Stimulated activated naive CD4-positive, alpha-beta T cell (primary cell): ENCODE results near the gene SPAAR.
"Not testable (repeated sequence)": the region's sequence is repeated elsewhere in the genome, so short reads cannot be mapped to it uniquely, and the experiment has no call there.

Experiments
- DNase-seq, 6 experiments: peaks; one replicate each; lab custom pipeline; 2025; lab: John Stamatoyannopoulos, UW

SPAAR gene

DNA sequence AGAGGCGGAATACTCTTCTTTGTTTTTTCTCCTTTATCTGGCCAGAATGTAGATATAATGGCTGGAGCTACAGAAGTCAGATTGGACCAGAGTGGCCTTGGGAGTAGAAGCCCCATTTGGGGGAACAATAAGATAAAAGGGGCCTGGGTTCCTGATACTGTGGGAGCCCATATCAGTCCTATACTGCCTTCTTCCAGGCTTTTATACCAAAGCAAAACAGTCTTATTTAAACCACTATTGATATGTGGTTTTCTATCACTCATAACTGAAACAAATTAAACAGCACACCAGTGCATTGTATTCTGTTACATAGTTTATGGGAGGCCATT lies 14.3 kb downstream of the SPAAR start:
- no peak for DNase-seq

DNA sequence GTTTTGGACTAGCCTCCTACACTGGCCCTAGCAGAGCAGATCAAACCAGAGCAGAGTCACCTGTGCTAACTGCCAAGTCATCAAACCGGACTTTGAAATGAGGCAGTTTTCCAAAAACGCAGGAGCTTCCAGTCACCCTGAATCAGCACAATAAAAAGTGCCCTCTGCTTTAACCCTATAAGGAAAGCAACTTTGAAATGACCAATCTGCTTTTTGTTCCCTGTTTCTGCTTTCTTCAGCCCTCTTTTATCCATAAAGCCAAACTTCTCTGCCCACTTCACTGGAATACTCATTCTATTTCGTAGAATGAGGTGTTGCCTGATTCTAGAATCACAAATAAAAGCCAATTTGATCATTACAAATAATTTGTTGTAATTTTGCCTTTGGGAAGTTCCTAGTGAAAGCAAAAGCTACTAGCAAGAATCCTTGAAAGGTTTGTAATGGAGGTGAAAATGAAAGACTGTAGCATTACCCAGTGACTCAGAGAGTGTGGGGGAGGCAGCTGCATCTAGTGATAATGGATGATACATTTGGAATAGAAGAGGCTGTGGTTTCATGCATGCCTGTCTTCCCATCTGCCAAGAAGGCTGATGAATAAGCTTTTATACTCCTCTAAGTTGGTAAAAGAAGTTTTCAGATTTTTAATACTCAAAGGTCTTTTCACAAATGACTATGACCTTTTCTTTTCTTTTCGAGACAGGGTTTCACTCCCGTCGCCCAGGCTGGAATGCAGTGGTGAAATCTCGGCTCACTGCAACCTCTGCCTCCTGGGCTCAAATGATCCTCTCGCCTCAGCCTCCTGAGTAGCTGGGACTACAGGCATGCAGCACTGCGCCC lies 14.9 kb downstream of the SPAAR start:
- no peak for DNase-seq

DNA sequence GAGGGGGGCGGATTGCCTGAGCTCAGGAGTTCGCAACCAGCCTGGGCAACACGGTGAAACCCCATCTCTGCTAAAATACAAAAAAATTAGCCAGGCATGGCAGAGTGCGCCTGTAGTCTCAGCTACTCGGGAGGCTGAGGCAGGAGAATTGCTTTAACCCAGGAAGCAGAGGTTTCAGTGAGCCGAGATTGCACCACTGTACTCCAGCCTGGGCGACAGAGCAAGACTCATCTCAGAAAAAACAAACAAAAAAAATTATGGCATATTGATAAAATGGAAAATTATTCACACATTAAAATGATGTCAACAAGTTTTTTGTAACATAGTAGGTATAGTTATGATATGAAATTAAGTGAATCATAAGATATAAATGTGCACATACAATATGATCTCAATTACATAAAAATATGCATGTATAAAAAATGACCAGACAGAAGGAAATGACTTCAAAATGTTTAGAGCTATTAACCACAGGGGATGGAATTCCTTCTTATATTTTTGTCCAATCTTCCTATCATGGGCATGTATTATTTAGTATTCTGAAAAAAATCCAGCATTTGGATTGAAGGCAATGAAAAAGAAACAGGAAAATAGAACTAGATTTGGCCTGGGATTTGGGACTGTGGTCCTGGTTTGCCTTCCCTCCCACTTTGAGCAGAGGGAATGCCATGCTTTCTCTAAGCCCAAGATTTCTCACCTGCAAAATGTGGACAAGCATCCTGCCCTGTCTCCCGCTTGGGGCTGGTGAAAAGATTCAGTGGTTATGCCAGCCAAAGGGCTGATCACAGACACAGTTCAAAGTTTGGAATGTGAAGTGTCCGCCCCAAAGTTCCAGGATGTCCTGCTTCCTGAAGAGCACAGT lies 19.5 kb downstream of the SPAAR start:
- no peak for DNase-seq

DNA sequence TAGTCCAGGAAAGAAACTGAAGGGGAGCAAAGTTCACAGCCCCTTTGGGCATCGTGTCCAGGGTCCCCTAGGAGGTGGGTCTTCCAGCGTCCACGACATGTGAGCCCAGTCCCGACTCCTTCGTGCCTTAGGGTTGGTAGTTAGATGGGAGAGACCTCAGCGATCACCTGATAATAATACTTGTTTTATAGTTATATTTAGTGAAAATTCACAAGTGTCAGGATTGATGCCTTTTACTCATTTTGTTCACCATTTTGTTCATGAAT lies 20.1 kb downstream of the SPAAR start:
- no peak for DNase-seq

DNA sequence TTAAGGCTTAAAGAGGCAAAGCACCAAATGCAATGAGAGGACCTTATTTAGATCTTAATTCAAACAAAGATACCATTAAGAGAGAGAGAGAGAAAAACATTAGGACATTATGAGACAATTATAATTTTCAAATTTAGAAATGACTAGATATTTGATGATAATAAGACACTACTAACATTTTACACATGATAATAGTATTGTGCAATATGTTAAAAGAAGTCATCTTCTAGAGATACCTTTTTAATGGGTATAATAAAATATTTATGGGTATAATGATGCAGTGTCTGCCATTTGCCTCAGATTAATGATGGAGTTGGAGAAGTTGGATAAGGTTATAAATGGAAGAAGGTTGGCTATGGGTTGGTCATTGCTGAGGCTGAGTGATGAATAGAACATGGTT lies 21.2 kb downstream of the SPAAR start:
- DNase-seq = no peak

DNA sequence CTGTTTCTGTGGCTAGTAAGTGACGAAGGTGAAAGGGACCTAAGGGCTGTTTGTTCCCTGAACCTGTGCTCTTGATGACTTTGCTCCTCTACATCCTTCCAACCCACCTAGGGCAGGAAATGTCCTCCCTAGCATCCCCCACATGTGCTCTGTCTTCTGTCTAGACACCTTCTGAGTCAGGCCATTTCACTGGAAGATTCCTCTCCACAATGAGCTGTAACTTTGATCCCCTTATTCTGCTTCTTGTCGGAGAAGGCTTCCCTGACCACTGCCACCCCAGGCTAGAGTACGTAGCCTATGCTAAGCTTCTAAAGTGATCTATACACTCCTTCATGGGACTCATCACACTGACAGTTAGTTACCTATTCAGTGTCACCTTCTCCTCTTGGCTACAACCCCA lies 21.7 kb downstream of the SPAAR start:
- no peak for DNase-seq

DNA sequence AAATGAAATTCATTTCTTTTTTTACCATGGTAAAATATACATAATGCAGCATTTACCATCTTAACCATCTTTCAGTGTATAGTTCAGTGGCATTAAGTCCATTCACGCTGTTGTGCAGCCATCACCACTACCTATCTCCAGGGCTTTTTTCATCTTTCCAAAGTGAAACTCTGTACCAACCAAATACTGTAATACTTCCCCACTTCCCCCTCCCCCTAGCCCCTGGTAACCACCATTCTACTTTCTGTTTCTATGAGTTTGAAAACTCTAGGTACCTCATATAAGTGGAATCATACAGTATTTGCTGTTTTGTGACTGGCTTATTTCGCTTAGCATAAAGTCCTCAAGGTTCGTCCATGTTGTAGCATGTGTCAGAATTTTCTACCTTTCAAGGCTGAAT lies 23.4 kb downstream of the SPAAR start:
- DNase-seq = peak in 1 of 6 experiments; percentile 9

DNA sequence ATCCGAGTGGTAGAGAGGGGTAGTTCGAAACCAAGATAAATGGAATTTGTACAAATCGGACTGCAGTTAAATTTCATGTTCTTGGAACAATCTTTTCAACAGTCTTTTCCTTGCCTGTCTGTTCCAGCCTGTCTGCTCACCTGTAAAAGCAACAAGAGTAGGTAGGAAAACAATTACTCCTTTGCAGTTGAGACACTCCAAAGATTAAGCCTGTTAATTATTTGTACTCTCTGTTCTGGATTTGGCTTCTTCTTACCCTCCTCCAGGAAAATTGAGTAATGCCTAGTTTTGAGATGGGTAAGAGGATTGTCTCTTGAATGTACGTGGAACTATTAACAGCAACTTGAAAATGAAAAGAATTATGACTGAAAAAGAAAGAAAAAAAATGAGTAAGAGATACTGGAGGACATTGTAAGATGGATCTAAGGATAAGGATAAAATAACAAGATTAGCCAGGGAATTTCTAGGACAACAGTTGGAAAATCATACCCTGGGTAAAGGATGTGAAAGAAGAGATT lies 24.3 kb downstream of the SPAAR start:
- no peak for DNase-seq

DNA sequence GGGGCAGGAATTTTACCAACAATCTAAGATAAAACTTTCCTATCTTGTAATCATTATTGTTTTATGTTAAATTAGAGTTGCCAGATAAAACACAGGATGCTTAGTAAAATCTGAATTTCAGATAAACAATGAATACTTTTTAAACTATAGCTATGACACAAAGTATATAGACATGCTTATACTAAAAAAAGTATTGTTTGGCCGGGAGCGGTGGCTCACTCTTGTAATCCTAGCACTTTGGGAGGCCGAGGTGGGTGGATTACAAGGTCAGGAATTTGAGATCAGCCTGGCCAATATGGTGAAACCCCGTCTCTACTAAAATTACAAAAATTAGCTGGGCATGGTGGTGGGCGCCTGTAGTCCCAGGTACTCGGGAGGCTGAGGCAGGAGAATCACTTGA lies 24.8 kb downstream of the SPAAR start:
- DNase-seq = not testable (repeated sequence)

DNA sequence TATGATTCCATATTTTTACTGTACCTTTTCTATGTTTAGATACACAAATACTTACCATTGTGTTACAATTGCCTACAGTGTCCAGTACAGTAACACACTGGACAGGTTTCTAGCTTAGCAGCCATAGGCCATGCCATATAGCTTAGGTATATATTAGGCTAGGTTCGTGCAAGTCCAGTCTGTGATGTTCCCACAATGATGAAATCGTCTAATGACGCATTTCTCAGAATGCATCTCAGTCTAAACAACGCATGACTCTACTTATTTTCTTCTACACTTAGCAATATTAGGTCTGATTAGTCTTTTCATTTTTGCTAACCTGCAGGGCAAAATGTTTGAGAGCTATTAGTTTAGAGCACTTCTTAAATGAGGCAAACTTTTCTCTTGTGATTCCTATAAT lies 26.0 kb downstream of the SPAAR start:
- DNase-seq = no peak

DNA sequence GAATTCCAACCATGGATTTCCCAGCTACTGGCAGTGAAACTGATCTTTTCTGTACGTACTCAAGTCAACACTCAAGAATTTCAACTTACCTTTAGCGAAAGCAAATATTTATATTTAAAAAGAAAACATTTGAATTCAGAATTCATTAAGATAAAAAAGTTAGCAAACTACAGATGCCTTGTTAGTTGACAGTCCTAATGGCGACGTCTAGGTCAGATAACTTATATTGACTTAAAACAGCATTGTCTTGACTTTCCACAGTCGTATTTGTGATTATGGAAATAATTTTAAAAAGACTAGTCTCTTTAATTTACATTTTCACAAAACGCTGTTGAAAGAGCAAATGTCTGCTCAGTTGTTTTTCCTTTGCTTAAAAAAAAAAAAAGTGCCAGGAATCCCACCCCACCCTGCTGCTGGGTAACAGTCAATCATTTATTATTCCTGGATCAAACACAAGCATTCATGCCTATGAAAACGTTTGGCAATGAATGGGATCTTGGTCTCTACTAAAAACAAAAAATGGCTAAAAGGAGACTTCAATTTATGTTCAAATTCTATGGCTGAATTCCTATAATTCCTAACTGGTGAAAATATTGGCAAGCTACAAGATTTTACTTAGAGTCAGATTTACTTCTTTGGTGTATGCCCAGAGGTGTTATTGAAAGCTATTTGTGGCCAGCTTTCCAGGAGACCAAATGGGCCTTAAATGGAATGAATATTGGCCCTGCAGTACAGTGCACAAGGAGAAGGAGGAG lies 26.6 kb downstream of the SPAAR start:
- no peak for DNase-seq

DNA sequence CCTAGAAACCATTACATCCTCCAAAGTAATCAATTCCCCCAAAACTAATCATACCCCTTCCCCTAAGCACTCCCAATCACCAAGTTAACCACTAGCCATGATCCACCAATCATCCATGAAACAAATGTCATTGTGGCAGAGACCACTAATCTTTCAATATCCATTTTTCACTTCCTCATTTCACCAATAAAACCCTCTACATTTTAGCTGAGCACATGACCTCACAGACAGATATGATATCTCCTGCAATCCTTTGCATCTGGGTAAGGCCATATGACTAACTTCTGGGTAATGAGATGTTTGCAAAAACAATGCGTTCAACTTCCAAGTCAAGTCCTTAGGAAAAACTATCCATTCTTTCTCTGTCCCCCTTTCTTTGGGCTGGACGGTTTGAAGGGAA lies 27.9 kb downstream of the SPAAR start:
- no peak for DNase-seq

DNA sequence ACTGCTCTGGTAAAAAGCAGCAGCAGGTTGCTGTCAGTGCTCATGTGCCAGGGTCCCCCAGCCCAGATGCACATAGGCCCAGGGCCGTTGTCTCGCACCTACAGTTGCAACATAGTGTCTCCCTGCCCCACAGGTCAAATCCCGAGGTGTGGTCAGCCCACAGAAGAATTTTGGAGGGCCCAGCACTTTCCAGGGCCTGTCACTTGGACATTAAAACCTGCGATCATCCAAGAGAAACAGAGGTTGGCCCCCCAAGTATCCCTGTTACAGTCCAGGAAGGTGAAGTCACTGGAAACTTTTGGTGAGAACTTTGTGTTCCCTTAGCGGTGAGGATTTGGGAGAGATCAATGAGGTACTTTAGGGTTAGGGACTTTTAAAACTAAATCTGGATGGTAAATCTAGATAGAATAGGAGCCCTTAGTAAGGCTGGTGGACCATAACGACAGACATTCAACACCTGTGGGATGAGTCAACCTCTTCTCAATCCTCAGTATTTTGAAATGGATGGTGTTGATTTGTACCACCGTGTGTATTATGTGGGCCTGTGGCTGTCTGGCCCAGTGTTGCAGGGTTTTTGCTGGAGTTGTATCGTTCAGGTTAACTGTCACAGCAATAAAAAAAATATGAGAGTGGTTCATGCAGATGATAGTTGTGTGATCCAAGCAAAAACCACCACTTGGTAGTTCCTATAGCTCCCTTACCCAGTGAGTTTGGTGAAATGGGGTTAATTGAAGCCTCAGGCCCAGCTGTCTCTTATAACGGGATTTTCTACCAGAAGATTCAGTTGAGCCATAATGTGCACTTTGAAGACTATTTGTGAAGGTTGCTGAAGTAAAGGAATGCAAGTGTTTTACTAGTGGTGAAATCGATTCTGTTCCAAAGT lies 29.4 kb downstream of the SPAAR start:
- no peak for DNase-seq

DNA sequence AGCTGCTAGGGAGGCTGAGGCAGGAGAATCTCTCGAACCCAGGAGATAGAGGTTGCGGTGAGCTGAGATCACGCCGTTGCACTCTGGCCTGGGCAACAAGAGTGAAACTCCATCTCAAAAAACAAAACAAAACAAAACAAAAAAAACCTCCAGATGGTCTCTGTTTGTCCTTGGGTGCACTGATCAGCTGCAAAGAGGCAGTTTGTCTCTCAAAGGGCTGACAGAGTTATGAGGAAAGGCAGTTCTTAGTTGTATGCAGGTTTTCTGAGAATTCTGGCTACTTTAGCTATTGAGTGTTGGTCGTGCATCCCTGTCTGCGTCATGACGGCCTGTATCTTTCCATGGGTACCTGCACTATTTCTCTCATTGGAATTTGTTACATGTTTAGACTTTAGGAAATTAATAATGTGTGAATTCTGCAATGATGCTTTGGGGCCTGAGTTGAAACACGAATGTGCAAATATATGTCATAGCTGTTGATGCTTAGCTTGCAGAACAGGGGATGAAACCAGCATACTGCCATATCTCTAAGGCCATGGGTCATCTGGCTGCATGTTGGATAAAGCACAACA lies 30.5 kb downstream of the SPAAR start:
- no peak for DNase-seq

DNA sequence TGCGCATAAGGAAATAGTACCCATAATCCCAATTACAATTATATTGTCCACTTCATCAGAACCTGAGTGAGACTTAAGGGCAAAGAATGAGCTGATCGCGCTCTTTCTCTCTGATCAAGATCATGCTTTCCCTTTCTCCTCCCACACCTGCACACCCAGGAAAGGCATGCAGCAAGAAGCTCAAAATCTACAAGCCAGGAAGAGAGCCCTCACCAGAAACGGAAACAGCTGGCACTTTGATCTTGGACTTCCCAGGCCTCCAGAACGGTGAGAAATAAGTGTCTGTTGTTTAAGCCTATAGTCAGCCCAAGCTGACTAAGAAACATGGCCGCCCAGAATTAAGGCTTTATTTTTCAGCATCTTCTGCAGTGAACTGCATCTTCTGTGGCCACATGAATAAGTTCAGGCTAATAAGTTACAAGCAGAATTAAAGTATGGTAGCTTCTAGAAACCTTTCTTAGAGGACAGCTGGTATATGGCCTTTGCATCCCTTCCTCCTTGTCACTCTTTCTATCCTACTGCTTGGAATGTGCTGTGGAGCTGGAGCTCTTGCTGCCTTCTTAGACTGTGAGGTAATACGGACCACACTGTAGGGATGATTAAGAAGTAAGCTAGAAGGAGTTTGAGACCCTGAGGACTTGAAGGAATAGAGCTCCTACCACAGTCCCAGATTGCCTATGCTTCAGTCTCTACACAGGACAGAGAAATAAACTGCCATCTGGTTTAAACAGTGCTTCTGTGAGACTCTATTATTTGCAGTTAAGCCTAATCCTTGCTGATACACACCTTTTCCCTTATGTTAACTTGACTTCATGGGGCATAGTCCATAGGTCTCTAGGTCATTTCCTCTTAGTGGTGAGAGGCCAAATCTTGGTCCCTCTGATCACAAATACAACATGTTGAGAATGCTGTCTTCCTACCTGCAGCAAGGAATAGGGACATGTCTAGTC lies 31.4 kb downstream of the SPAAR start:
- peak in 5 of 6 experiments; percentile 23 to 63 (median 50) for DNase-seq

DNA sequence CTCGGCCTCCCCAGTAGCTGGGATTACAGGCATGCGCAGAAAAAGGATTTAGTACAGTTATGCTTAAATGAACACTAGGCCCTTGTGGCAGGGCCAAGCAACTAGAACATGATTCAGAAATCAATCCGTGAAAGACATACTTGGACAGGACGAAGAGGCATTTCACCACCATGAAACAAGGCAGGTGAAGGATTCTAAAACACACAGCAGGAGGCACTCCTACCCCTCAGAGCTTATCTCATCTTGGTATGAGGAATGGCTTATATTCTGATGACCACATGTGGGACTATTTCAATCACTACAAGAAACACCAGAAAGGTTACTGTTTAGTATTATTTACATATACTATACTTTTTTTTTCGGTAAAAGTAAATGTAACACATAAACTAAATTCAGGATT lies 33.0 kb downstream of the SPAAR start:
- DNase-seq = no peak

DNA sequence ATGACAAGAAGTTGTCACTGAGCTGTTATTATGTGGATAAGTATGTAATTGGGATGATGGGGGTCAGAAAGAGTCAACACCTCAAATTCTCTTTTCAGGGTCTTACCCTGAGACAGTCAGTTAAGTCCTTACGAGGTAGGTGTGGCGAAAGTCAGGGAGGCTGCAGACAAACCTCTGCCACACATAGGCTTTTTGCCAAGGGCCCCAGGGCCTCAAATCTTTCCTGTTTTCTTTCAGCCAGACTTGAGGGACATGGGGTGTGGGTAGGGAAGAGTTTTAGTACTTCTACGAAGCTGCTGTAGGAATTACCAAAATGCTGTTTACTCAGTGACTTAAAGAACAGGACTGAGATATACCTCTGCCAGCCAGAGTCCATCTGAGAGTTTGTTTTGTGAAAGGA lies 34.9 kb downstream of the SPAAR start:
- no peak for DNase-seq

DNA sequence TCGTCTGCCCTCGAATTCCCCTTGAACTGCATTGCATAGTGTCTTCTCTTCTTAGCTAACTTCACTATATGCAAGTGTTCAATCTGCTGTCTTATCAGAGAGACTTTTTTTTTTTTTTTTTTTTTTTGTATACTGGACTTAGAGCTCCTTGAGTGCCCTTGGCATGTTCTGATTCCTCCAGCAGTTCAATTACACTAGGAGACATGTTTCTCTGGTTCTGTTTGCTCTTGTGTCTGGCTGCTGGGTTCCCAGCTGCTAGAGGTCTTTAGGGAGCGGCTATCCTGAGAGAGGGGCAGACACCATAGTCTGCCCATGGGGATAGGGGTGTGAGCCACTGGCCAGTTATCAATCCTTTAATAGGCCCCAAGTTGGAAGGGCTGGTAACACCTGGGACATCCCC lies 35.6 kb downstream of the SPAAR start:
- no peak for DNase-seq

DNA sequence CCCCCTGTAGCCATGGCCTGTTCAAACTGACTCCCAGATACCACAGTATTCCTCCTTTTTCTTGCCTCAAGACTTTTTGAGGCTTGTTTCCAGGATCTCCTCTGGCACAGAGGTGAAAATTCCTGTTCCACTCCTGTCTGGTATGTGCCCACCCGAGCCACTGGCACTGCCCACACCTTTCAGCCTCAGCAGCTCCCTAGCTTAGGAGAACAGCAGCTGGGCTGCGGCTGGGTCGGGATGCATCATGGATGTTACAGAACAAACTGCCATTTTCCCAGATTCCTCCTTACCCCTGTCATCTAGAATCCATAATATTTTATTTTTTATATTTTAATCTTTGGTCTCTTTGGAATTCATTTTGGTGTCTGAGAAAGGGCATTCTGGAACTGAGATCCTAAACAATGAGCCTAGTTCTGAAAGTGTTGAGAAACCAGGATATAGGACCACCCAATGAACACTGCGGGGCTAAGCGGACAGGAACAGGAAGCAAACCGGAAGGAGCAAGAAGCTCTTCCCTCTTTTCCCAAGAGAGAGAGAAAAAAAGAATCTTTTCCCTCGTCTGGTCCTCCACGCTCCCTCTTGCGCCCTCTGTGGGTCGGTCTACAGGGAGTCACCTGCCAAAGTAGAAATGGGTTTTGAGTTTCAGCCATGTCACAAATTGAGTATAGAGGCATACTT lies 36.2 kb downstream of the SPAAR start:
- DNase-seq = peak; percentile 36 to 55 (median 48)

DNA sequence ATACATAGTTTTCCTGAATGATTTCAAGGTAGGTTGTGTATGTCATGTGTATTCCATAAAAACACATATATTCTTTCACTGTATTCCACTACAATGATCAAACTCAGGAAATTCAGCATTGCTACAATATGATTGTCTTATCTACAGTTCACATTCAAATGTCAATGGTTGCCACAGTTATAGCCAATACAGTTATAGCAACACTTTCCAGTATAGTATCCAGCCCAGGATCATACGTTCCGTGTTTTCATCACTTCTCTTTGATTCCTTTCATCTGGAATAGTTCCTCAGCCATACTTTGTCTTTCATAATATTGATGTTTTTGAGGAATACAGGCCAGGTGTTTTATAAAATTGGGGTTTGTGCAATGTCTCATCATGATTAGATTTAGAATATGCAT lies 39.2 kb downstream of the SPAAR start:
- DNase-seq = no peak
